GM21576 (cell line): ENCODE data around the gene PRLHR.

Source experiments
- ATAC-seq: cut with Tn5 transposase; IDR thresholded peaks from one replicate; pipeline ENCODE4 v1.9.1; 2021; ENCODE audit warnings: mild to moderate bottlenecking, moderate library complexity; ENCODE audit not compliant: unreplicated experiment

Gene PRLHR

GRCh38 chr10:118564114-118564513 lies 31.3 kb downstream of the PRLHR start:
- ATAC-seq, result no peak

DNA sequence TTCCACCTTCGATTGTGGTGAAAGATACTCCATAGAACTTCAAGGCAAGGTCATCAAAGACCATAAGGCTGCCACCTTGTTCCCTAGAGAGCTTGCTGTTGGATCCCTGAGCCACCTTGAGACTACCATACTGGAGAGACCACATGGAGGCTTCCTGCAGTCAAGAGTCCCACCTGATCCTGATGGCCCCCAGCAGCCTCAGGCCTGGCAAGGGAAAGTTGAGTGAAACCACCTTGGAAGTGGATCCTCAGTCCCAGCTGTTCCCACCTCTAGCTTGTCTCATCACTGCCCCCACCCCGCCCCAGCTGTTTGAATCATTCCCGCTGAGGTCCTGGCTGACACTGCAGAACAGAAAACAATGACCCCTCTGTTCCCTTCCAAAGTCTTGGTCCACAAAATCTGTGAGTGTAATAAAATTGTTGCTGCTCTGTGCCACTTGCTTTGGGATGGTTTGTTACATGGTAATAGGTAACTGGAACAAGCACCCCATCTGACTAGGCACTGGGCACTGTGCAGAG lies 32.0 kb downstream of the PRLHR start:
- ATAC-seq, result no peak

DNA sequence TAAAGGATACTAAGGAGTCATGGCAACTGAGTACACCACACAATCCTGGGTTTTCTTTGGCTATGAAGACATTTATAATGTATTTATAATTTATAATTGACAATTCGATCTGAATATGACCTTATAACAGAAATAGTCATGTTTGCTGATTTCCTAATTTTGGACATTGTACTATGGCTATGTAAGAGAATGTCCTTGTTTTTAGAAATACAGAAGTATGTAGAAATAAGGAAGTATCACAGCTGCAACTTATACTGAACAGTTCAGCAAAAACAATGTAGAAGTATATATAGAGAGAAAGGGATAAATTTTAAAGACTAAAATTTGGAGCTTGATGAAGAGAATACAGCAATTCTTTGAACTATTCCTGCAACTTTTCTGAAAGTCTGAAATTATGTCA lies 32.6 kb downstream of the PRLHR start:
- no peak for ATAC-seq

- ATAC-seq, result no peak
Observed at GRCh38 chr10:118557946-118558345, 37.5 kb downstream of the PRLHR start.

DNA sequence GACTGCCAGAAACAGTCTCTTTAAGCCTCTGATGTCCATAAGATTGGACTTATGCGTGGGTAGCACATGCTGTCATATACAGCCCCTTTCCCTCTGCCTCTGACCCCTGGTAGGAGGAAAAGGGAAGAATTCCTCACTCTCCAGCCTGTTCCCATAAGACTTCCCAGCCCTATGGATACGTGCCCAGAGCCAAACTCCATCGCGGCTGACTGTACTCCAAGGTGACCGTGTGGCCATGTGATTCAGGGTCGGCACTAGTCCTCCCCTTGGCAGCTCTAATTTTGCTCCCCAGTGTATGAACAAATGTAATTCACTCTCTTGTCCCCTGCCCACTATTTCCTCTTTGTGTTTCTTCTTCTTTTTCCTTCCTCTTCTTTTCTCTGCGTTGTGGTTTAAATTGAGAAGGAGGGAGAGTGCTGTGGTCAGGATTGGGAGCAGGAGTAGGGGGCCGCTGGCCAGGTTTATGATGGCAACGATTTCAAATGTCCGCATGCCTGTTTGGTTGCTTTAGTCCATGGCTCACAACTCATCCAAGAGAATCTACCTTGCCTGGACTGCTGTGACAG lies 43.8 kb downstream of the PRLHR start:
- no peak for ATAC-seq

DNA sequence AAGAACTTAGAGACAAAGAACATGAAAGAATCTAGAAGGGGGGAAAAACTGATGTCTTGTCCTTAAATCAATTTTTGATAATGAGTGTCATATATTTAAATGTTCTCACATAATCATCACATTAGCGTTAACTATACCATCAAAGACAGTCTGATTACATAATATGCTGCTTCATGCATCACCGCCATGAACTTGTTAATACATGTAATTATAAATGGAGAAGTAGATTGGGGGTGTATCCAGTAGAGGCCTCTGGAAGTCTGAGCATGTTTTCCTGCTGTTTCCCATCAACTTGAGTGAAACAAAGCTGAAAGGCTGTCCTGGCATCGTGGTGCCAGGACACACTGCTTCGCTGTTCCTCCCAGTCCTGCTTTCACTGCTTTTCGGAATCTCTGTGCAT lies 48.2 kb downstream of the PRLHR start:
- no peak for ATAC-seq

- ATAC-seq, result no peak
Observed at GRCh38 chr10:118546479-118546878, 49.0 kb downstream of the PRLHR start.

DNA sequence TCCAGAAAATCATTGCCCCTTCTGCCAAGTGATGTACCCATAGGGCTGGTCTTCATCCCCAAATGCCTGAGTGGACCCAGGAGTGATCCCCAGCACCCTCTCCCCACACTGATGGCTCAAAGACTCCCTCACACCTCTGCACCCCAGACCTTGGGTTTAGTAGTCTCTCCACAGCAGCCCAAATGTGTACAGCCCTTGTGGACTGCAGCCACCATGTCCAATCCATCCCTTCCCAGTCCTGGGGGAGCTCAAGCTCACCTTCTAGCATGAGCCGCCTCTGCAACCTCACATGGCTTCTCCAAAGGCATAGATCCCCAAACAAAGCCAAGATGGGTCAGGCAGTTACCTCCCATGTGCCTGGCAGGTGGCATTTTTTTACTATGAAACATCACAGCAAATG lies 50.1 kb downstream of the PRLHR start:
- no peak for ATAC-seq

- ATAC-seq, result no peak
Observed at GRCh38 chr10:118544401-118544948, 51.0 kb downstream of the PRLHR start.

DNA sequence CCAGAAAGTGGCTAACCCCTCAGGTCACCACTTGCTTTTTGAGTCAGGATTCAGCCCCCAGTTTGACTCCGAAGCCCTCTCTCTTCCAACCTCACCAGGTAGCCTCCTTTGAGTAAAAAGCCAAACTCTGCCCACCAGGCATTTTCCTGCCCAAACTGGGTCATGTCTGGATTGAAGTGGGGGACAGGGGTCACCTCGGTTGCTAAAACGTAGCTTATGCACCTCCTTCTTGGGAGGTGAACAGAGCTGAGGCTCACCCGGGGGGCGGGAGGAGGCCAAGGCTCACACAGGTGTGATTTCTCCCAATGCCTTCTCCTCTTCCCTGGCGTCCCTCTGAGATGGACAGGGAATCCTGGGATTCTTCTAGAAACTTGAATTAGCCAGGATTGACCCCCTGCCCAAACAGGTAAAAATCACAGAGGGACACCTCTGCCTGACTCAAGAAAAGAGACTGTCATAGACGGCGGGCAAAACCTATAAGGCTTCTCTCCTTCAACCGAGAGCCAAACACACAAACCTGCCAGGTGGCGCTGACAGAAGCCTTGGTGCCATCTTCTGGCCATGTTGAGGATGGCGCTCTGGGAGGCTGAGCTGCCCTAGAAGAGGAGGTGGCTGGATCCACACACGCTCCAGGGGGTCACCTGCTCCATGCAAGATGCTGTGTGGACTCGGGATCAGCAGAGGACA lies 51.6 kb downstream of the PRLHR start:
- ATAC-seq, result peak; percentile 73

DNA sequence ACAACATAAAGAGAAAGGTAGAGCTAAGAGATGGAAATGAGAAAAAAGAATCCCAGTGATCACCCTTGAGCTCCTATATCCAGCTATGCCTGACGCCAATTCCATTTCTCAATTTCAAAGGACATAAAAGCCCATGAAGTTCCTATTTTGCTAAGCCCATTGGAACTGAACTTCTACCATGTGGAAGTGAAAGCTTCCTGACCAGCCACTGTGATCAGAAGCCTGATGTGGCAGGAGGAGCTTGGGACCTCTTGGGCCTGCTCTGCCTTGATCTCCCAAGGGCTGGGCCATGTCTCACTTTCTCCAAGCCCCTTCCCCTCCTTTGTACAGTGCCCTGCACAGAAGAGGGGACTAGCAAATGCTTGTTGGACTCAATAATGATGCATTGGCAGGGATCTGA lies 52.7 kb downstream of the PRLHR start:
- ATAC-seq, result no peak

- no peak for ATAC-seq
Observed at GRCh38 chr10:118542205-118542604, 53.2 kb downstream of the PRLHR start.

GRCh38 chr10:118541718-118542117 lies 53.7 kb downstream of the PRLHR start:
- no peak for ATAC-seq
